GM19395 (cell line): Measurements from ENCODE around the gene MCL1.

Source experiments
- ATAC-seq: cut with Tn5 transposase; IDR thresholded peaks from one replicate; pipeline ENCODE4 v1.9.1; 2021; ENCODE audit warnings: mild to moderate bottlenecking, moderate library complexity; ENCODE audit not compliant: unreplicated experiment

The MCL1 gene

DNA sequence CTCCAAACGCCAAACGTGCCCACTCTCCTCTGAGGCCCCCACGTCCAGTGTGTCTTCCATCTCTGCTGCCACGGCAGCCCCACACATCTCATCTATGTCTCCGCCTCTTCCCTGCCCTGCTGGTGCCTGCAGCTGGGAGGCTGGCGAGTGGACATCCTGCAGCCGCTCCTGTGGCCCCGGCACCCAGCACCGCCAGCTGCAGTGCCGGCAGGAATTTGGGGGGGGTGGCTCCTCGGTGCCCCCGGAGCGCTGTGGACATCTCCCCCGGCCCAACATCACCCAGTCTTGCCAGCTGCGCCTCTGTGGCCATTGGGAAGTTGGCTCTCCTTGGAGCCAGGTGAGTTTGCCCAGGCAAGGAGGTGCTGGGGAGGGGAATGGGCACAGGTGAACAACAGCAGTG is 21.6 kb downstream of the MCL1 start:
- no peak for ATAC-seq

- no peak for ATAC-seq
These were observed 22.3 kb downstream of the MCL1 start for GRCh38 chr1:150557065-150557600.

- no peak for ATAC-seq
These were observed 23.2 kb downstream of the MCL1 start for GRCh38 chr1:150555971-150556865.

GRCh38 chr1:150555198-150555970 is 24.0 kb downstream of the MCL1 start:
- ATAC-seq, result no peak

DNA sequence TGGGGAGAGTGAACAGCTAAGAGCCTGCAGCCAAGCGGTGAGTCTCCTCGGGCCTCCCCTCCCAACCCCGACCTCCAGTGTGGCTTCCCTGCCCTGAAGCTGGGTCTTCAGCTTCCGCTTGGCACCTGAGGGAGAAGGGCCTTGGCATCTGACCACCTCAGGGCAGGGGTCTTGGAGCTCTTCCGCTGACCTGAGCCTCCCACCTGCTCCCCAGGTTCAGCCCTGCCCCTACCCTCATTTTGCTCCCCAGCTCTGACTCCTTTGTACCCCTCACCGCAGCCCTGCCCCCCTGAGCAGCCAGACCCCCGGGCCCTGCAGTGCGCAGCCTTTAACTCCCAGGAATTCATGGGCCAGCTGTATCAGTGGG is 25.3 kb downstream of the MCL1 start:
- no peak for ATAC-seq

GRCh38 chr1:150553392-150554085 is 25.9 kb downstream of the MCL1 start:
- ATAC-seq, result no peak

DNA sequence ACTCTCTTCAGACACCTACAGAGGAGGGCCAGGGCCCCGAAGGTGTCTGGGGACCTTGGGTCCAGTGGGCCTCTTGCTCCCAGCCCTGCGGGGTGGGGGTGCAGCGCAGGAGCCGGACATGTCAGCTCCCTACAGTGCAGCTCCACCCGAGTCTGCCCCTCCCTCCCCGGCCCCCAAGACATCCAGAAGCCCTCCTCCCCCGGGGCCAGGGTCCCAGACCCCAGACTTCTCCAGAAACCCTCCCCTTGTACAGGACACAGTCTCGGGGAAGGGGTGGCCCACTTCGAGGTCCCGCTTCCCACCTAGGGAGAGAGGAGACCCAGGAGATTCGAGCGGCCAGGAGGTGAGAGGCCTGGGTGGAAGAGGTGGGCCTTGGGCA is 26.5 kb downstream of the MCL1 start:
- ATAC-seq, result no peak

GRCh38 chr1:150552128-150552910 is 27.1 kb downstream of the MCL1 start:
- ATAC-seq, result no peak

DNA sequence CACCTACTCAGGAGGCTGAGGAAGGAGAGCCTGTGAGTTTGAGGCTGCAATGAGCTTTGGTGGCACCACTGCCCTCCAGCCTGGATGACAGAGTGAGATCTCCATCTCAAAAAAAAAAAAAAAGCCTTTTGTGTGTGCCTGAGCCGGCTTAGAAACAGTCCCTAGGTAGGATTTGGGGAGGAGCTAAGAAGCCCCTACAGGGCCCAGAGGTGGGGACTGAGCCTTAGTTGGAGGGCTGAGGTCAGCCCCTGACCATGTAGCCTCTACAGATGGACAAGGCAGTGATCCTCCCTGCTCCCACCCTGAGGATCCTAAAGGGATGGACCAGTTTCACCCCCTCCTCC is 27.7 kb downstream of the MCL1 start:
- no peak for ATAC-seq

DNA sequence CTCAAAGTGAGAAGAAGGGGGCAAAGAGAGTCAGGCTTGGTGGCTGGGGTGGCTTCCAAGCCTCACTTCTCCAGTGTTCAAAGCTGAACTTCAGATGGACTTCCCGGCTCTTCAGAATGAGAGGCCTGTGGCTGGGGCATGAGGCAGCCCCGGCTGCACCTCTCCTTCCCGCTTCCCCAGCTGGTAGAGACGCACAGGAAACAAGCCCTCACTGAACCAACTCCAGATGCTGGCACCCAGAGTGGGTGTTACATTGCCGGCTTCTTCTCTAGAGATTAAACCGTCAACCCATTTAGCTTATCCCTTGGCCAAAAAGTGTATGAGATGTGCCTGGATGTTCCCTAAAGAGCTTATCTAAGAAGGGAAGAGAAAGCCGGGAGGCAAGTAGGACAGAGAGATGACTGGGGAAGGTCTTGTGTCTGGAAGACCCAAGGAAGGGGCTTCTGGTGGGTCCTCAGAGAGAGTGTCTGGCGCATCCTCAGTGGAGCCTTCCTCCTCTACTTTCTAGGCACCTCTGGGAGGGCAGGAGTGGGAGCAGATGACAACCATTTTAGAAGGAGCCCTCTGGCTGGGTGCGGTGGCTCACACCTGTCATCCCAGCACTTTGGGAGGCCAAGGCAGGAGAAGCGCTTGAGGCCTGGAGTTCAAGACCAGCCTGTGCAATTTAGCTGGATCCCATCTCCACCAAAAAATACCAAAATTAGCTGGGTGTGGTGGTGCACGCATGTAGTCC is 28.2 kb downstream of the MCL1 start:
- no peak for ATAC-seq

DNA sequence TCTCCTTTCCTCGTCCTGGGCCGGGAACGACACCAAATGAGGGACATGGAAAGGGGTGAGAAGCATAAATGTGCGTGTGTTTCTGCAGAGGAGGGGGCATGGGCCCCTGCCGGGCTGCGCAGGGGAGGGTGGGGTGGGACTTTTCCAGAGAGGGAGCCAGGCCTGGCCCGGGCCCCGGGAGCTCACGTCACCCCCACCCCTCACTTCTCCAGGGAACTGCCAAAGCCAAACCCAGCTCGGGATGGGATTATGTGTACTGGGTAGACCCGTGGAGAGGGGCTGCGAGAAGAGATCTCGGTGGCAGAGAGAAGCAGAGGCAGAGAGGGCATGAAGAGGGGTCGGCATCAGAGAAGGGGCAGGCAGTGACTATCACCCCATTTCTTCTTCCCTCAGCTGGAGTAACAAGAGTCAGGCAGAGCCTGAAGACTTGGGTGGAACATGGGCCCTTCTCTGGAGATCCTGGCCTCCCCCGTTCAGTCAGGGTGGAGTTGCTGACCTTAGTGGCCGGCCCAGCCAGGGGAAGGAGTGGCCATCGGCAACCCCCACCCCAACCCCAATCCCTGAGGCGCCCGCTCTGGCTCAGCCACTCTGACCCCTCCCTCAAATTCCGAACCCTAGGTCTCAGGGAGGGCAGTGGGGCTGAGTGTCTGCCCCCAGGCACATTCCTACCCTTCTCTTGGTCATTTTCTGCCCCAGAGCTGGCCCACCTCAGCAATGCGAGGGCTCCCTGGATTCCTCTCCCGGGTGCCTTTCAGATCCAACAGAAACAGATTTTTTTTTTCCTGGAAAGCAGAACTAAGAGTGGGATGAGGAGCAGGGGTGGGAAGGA is 29.0 kb downstream of the MCL1 start:
- no peak for ATAC-seq

- ATAC-seq, result no peak
These were observed 29.8 kb downstream of the MCL1 start for GRCh38 chr1:150549496-150550221.

- no peak for ATAC-seq
These were observed 30.5 kb downstream of the MCL1 start, which contains the start of gene ADAMTSL4 for GRCh38 chr1:150548632-150549495. Gene ADAMTSL4 (plus strand): TSS chr1:150549408. CDS start chr1:150552289, 2,881 bp downstream.

DNA sequence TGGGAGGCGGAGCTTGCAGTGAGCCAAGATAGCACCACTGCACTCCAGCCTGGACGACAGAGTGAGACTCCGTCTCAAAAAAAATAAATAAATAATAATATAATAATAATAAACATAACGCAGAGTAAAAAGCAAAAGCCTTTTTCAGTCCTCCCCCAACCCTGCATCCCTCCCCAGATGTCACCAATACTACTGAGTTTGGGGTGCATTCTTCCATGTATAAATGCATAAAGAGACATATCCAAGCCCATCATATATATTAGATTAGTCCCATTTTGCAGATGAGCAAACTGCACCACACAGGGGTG is 31.1 kb downstream of the MCL1 start:
- ATAC-seq, result no peak

DNA sequence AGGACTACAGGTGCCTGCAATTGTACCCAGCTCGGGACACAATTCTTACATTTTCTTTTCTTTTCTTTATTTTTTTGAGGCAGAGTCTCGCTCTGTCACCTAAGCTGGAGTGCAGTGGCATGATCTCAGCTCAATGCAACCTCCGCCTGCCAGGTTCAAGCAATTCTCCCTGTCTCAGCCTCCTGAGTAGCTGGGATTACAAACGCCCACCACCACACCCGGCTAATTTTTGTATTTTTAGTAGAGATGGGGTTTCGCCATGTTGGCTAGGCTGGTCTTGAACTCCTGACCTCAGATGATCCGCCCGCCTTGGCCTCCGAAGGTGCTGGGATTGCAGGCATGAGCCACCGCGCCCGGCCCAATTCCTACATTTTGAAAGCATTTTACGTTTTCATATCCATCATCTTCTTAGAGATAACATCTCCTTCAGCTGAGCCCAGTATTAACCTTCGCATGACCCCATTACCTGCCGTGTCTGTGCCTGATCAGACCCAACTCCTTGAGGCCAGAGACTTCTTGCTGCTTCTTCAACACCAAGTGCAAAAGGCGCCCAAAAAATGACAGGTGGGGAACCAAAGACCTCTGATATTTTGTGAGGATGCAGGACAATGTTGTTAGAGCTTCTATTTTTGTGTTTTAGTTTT is 33.0 kb downstream of the MCL1 start:
- no peak for ATAC-seq

GRCh38 chr1:150545486-150546032 is 33.9 kb downstream of the MCL1 start:
- ATAC-seq, result no peak

- ATAC-seq, result no peak
These were observed 35.2 kb downstream of the MCL1 start for GRCh38 chr1:150544204-150544603.
